Suprapubic skin (tissue), 4 donors: ENCODE data around the gene TMEM72. TPM values are rescaled to one million over a fixed set of nuclear protein-coding genes. Genes with fewer than 3 reads are reported as not detected.

Source experiments
- DNase-seq, 2 donors: peaks; one replicate each; pipeline ENCODE4 v3.0.0-alpha.2; 2019; ENCODE audit warnings: low spot score in 2 of 2
- H3K27ac ChIP-seq: fragments of 200-600 bp; sonication (generic); one replicate; pipeline ENCODE4 v1.5.1; 2019
- H3K27me3 ChIP-seq: fragments of 200-600 bp; sonication (generic); one replicate; pipeline ENCODE4 v1.5.1; 2019
- H3K36me3 ChIP-seq: fragments of 200-600 bp; sonication (generic); one replicate; pipeline ENCODE4 v1.5.1; 2019
- H3K4me1 ChIP-seq: fragments of 200-600 bp; sonication (generic); one replicate; pipeline ENCODE4 v1.5.1; 2019
- H3K4me3 ChIP-seq: fragments of 200-600 bp; sonication (generic); one replicate; pipeline ENCODE4 v1.5.1; 2019; ENCODE audit warnings: mild to moderate bottlenecking
- H3K9me3 ChIP-seq: fragments of 200-600 bp; sonication (generic); one replicate; pipeline ENCODE4 v1.5.1; 2019
- EP300 ChIP-seq: sonication (generic); formaldehyde crosslinking; IDR thresholded peaks from one replicate; pipeline ENCODE4 v1.6.1; 2017; ENCODE audit warnings: antibody characterized with exemption
- POLR2A ChIP-seq, 2 donors: fragments of 450-650 bp; IDR thresholded peaks; one replicate each; pipeline ENCODE4 v1.6.1; 2017; ENCODE audit warnings: antibody characterized with exemption in 2 of 2, mild to moderate bottlenecking in 2 of 2, moderate library complexity in 2 of 2
- POLR2AphosphoS5 ChIP-seq, 3 donors: sonication (generic); formaldehyde crosslinking; IDR thresholded peaks; one replicate each; pipeline ENCODE4 v1.6.1; 2017; ENCODE audit warnings: antibody characterized with exemption in 3 of 3
- WGBS: methylation state at CpG from one replicate; pipeline ENCODE4 v1.1.5; 2018; 5-methylcytosine and 5-hydroxymethylcytosine counted together
- total RNA-seq, 4 donors: library from RNA; depleted of rRNA; stranded (reverse); fragments of >200 nt; gene quantifications; one replicate each; pipeline ENCODE4 v1.1.0, GENCODE V29; 2016
- TF ChIP-seq, protein P1 (sequence below), 2 donors: fragments of 200-600 bp in 1 of 2; fragments of 450-650 bp in 1 of 2; sonication (generic) in 1 of 2; IDR thresholded peaks; one replicate each; pipeline ENCODE4 v1.5.1; 2016 to 2019; ENCODE audit warnings: antibody characterized with exemption in 2 of 2, mild to moderate bottlenecking in 1 of 2, moderate library complexity in 1 of 2

Gene TMEM72
- not detected for total RNA-seq

DNA sequence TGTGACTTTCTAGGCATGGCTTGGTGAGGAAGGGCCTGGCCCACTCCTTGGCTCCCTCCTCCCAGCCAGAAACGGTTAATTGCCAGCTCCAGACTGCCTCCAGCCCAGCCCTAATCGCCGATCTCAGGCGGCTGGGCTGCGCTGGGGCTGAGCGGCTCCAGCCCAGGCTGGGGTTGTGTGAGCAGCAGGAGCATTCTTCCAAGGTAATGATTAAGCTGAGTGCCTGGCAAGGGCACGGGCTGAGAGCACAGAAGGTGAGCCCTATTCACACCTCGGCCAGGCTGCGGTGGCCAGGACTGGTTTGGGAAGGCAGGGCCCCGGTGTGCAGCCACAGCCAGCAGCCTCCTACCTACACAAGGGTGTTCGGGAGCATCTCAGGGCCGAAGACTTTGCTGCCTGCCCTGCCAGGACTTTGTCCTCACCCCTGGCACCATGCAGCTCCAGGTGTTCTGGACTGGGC is at the start of gene TMEM72:
Gene TMEM72, plus strand, starts transcription at position 257 of the 460 bp plus-strand sequence. Its CDS starts 176 bp downstream, at position 433.
- H3K36me3 ChIP-seq, result no peaks in the 10 kb centered on the region
- H3K4me3 ChIP-seq, result no peak within 1 kb of the TSS
- no peaks in the 10 kb centered on the region for H3K9me3 ChIP-seq
- DNase-seq, result no peak
- H3K4me1 ChIP-seq, result peaks cover 2% of the 10 kb centered on the region
- 40% methylated on average over 1 of the region's 12 CpGs for WGBS
- H3K27ac ChIP-seq, result no peak within 1 kb of the TSS
- no peaks in the 10 kb centered on the region for H3K27me3 ChIP-seq
- TF ChIP-seq POLR2A (IDR thresholded peaks at IDR 0.05) (no peak), EP300 (no peak), POLR2AphosphoS5 (IDR thresholded peaks at IDR 0.05) (no peak)
- TF ChIP-seq, protein P1, sequence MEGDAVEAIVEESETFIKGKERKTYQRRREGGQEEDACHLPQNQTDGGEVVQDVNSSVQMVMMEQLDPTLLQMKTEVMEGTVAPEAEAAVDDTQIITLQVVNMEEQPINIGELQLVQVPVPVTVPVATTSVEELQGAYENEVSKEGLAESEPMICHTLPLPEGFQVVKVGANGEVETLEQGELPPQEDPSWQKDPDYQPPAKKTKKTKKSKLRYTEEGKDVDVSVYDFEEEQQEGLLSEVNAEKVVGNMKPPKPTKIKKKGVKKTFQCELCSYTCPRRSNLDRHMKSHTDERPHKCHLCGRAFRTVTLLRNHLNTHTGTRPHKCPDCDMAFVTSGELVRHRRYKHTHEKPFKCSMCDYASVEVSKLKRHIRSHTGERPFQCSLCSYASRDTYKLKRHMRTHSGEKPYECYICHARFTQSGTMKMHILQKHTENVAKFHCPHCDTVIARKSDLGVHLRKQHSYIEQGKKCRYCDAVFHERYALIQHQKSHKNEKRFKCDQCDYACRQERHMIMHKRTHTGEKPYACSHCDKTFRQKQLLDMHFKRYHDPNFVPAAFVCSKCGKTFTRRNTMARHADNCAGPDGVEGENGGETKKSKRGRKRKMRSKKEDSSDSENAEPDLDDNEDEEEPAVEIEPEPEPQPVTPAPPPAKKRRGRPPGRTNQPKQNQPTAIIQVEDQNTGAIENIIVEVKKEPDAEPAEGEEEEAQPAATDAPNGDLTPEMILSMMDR (IDR thresholded peaks at IDR 0.05), result no peak

DNA sequence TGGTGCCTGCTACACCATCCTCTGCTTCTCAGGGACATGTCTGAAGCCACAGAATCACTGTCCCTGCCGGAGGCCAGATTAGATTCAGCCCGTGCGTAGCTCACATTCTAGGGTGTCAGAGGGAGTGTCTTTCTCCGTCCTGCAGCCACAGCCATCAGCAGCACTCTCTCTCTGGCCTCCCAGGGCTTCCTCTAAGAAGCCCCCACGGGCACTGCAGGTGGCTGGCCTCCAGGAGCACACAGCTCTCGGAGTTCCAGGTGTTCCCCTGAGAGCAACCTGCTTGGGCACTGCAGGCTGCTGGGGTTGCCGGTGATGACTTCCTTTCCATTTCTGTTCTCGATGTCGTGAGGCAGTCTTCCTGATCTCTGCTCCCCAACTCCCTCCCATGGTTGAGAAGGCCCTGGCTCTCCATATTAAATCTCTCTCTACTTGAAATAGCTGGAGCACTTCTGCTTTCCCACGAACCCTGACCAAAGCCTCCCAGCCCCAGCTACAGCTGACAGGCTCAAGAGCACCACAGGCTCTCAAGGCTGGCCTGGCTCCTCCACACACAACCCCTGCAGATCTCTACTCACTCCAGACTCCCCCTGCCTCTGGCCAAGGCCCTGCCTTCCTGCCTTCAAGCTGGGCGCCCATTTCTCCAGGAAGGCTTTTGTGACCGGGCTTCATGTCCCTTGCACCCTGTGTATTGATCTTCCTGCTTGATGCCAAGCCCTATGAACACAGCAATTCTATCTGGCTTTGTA is 49.0 kb upstream of the TMEM72 start:
- Histone ChIP-seq H3K4me1 (peaks cover 31% of the 10 kb centered on the region), H3K27ac (no peak overlapping the region), H3K9me3 (no peaks in the 10 kb centered on the region), H3K36me3 (no peaks in the 10 kb centered on the region), H3K4me3 (no peak overlapping the region), H3K27me3 (peaks cover 8% of the 10 kb centered on the region)
- 89% methylated on average over 12 of the region's 12 CpGs for WGBS
- TF ChIP-seq POLR2A (IDR thresholded peaks at IDR 0.05), result no peak
- TF ChIP-seq EP300, result no peak
- TF ChIP-seq, protein P1 (IDR thresholded peaks at IDR 0.05), result no peak
- TF ChIP-seq POLR2AphosphoS5 (IDR thresholded peaks at IDR 0.05), result no peak
- DNase-seq, result no peak

DNA sequence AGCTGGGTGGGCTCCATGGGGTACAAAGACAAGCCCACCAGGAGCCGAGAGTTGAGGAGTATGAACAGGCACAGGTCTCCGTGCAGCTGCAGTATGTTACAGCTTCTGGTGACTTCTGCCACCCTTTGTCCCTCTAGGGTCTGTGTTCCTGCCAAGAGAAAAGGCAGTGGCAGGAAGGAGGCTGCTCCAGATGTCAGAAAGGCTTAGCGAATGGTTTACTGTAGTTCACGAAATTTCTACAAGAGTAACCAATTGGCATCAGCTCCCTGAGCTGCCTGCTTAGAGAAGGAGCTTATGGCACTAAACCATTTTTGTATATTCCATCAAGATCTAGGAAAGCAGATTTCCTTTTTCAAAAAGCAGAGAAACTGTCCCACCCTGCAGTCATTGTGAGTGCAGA is 48.2 kb upstream of the TMEM72 start:
- H3K4me1 ChIP-seq, result peaks cover 30% of the 10 kb centered on the region
- H3K27ac ChIP-seq, result no peak overlapping the region
- 60% methylated on average over 4 of the region's 4 CpGs for WGBS
- H3K9me3 ChIP-seq, result no peaks in the 10 kb centered on the region
- no peak overlapping the region for H3K4me3 ChIP-seq
- H3K27me3 ChIP-seq, result peaks cover 8% of the 10 kb centered on the region
- DNase-seq, result no peak
- no peaks in the 10 kb centered on the region for H3K36me3 ChIP-seq
- TF ChIP-seq EP300 (no peak), POLR2AphosphoS5 (IDR thresholded peaks at IDR 0.05) (no peak), POLR2A (IDR thresholded peaks at IDR 0.05) (no peak)
- TF ChIP-seq, protein P1 (IDR thresholded peaks at IDR 0.05), result no peak

DNA sequence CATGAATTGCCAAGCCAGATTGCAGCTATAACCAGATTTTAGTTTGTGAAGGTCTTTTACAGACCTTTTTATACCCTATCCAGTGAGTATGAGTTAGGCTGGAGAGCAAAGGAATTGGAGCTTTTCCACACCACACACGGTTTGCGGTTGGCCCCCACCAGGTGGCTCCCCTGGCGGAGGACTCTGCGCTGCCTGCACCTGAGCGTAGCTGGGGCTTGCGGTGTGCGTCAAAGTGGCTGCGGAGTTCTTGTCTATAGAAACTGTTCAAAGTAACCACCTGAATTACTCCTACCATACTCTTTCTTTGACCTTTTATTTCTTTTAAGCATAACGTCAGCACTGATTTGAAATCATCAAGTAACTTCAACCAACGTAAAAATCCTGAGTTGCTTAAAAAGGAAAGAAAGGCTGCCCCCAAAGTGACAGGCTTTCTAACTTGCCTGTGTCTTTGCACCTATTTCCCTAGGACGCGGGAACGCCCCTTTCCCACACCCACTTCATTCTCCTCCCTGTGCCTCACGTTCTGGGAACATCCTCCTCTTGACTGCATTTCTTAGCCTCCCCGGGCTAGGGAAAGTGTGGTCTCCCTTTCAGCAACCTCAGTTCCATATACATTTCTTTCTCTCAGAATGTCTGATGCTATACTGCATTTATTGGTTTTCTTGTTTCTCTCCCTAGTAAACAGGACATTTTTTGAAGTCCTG is 47.6 kb upstream of the TMEM72 start:
- TF ChIP-seq, protein P1 (IDR thresholded peaks at IDR 0.05), result no peak
- TF ChIP-seq POLR2A (IDR thresholded peaks at IDR 0.05), result no peak
- no peak for TF ChIP-seq POLR2AphosphoS5 (IDR thresholded peaks at IDR 0.05)
- no peak for TF ChIP-seq EP300
- Histone ChIP-seq H3K36me3 (no peaks in the 10 kb centered on the region), H3K27ac (no peak overlapping the region), H3K4me3 (peak overlapping the region; percentile 48), H3K4me1 (peaks cover 29% of the 10 kb centered on the region), H3K27me3 (peaks cover 8% of the 10 kb centered on the region), H3K9me3 (no peaks in the 10 kb centered on the region)
- DNase-seq, result no peak
- 51% methylated on average over 15 of the region's 15 CpGs for WGBS

DNA sequence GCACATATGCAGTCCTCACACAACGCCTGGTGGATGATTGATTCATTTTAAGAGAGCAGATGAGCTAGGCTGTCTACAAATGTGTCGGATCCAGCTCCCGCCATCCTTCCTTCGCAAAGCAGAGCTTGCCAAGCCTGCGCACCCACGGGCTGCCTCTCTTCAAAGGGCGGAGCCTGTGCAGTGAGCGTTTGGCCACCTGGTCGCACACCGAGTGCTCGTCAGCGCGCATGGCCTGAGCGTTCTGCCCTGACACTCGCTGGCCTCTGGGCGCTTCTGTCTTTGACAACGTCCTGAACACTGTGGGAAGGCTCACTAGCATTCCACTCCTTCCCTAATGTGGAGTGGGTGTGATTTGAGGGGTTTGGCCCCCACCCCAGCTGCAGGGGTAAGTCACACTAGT is 47.1 kb upstream of the TMEM72 start:
- Histone ChIP-seq H3K4me1 (peaks cover 29% of the 10 kb centered on the region), H3K4me3 (peak overlapping the region; percentile 48), H3K27ac (peak overlapping the region; percentile 67), H3K36me3 (no peaks in the 10 kb centered on the region), H3K27me3 (peaks cover 8% of the 10 kb centered on the region), H3K9me3 (no peaks in the 10 kb centered on the region)
- TF ChIP-seq POLR2A (IDR thresholded peaks at IDR 0.05), result no peak
- TF ChIP-seq POLR2AphosphoS5 (IDR thresholded peaks at IDR 0.05), result no peak
- TF ChIP-seq, protein P1 (IDR thresholded peaks at IDR 0.05), result no peak
- no peak for TF ChIP-seq EP300
- no peak for DNase-seq
- 45% methylated on average over 6 of the region's 17 CpGs for WGBS
